Coronary artery (tissue), 2 donors: Measurements from ENCODE around the gene TLR4.

Source experiments
- DNase-seq: peaks from one replicate; pipeline ENCODE4 v3.0.0-alpha.2; 2017; ENCODE audit warnings: low spot score
- H3K27ac ChIP-seq, 2 donors: fragments of 200-600 bp; sonication (generic); one replicate each; pipeline ENCODE4 v1.5.1; 2016 to 2019
- H3K4me3 ChIP-seq: fragments of 200-600 bp; sonication (generic); 2 replicates; pipeline ENCODE4 v1.5.1; 2016; ENCODE audit warnings: mild to moderate bottlenecking, moderate library complexity
- CTCF ChIP-seq: fragments of 200-600 bp; sonication (generic); IDR thresholded peaks from one replicate; pipeline ENCODE4 v1.5.1; 2019; ENCODE audit warnings: antibody characterized with exemption

Gene TLR4

DNA sequence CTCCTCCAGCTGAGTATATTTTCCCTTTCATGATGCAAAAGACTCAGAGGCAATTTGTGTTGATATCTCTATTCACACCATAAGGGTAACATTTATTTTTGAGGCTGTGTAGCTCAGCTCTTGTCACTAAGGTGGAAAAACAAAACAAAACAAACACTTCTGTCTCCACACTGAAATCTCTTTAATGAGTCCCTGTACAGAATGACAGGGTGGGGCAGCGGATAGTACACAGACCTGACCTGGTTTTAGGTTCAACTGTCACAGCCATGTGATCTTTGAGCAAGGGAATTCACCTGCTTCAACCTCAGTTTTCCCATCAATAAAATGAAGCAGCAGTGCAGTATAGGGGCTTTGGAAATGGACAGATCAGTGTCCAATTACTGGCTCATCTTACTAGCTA, 29.3 kb downstream of the TLR4 start:
- H3K27ac ChIP-seq, result no peak overlapping the region
- H3K4me3 ChIP-seq, result no peak overlapping the region
- TF ChIP-seq CTCF, result no peak
- DNase-seq, result no peak

GRCh38 chr9:117734082-117734481, 29.9 kb downstream of the TLR4 start:
- Histone ChIP-seq H3K27ac (no peak overlapping the region), H3K4me3 (no peak overlapping the region)
- no peak for TF ChIP-seq CTCF
- DNase-seq, result no peak

GRCh38 chr9:117734523-117735314, 30.5 kb downstream of the TLR4 start:
- Histone ChIP-seq H3K4me3 (no peak overlapping the region), H3K27ac (no peak overlapping the region)
- TF ChIP-seq CTCF, result no peak
- no peak for DNase-seq

DNA sequence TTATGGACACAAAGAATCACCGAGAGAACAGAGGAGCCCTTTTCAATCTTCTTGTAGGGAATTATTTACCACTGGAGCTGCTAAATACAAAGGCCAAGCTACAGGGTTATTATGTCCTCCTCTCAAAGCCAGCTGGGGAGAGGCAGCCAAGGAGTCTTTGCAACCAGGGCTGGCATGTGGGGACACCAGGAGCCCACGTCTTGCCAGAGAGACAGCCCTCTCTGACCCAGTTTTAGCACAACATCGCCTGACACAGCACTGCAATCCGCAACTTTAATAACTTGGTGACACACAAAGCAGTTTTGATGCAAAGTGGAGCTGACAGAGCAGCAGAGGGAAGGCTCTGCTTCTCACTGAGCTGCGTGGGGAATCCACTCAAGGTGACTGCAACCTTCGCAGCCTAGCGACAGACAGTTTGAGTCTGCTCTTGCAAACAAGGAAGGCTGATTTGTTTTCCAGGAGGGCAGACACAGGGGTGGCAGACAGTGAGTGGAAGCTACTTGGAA, 33.6 kb downstream of the TLR4 start:
- Histone ChIP-seq H3K27ac (no peak overlapping the region), H3K4me3 (no peak overlapping the region)
- no peak for DNase-seq
- TF ChIP-seq CTCF, result no peak

DNA sequence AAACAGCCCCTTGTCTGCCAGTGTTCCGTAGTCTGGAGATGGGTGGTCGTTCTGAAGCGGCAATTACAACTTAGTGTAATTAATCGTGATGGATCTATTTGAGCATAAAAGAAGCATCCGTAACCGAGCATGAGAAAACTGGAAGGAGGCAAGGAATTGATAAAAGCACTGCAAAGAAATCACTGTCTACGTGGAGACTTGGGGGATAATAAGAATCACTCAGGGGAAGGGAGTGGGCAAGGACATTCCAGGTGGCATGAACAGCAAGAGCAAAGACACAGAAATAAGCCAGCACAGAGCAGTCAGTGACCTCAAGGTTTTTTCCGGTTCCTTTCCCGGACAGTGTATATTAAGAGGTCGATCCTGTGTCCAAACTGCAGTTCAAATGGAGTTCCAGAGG, 35.0 kb downstream of the TLR4 start:
- Histone ChIP-seq H3K4me3 (no peak overlapping the region), H3K27ac (no peak overlapping the region)
- TF ChIP-seq CTCF, result no peak
- no peak for DNase-seq

GRCh38 chr9:117739624-117740347, 35.6 kb downstream of the TLR4 start:
- Histone ChIP-seq H3K27ac (no peak overlapping the region), H3K4me3 (no peak overlapping the region)
- DNase-seq, result no peak
- no peak for TF ChIP-seq CTCF
